ENCODE data around the gene SLAMF9. TPM values are rescaled to one million over a fixed set of nuclear protein-coding genes. Genes with fewer than 3 reads are reported as not detected.

Gene SLAMF9
- total RNA-seq, 1 experiment from 2014 or later: not detected

DNA sequence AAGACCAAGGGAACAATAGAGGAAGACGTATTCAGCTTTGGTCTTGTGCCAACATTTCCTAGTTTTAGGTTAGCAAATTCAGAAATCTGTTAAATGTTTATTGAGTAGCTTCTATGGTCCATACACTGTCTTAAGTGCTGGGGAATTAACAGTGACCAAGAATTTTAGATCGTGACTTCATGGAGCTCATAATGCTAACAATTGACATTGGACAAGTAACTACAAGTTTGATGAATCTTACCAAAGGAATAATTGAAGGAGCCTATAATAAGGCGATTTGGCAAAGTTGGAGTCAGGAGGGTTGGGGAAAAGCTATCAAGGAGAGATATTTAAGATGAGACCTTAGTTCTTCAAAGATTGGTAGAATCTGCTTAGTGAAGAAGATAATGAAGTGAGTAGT, 1.4 kb upstream of the SLAMF9 start:
- CTCF ChIA-PET: interaction anchor here (0.7 to 1.0 kb wide), 3 partner anchors 10 to 52 kb away, joined by 3 read pairs; partner anchors contain the start of gene IGSF9
- BruUV-seq (replicated peaks): no TSS peak

More for the DNA sequence above, 1.4 kb upstream of the SLAMF9 start:
- intact Hi-C loops (cut with micrococcal nuclease): no loop called here
- H3K9me3 ChIP-seq (ENCODE audit: control insufficient read depth in 1 of 2, insufficient read depth in 1 of 2, low read depth in 1 of 2, low read length in 2 of 2): no peaks in the 10 kb centered on the region
- ChIA-PET POLR2A (no interaction called here), RAD21 (ENCODE audit: low non-redundant PET in 1 of 2, low total read pairs in 2 of 2, uncharacterized antibody in 2 of 2, unreplicated experiment in 2 of 2) (interaction anchor here in 1 of 2 experiments (1.6 kb wide), 1 partner anchor 51 kb away, joined by 4 read pairs; no protein-coding TSS in a partner anchor)
- H3K27me3 ChIP-seq (ENCODE audit: insufficient read depth, low read length): peaks cover 10% of the 10 kb centered on the region
- H3K79me2 ChIP-seq (ENCODE audit: insufficient read depth, low read length): no peaks in the 10 kb centered on the region
- H3K27ac ChIP-seq (ENCODE audit: low read depth, low read length): no peak overlapping the region
- H4K20me1 ChIP-seq (ENCODE audit: insufficient read depth): no peaks in the 10 kb centered on the region
- DNase-seq (ENCODE audit: low read depth, low spot score) (no peak), ATAC-seq (no peak)
- no peak overlapping the region for H3K4me2 ChIP-seq (ENCODE audit: low read length)
- no peak overlapping the region for H2AFZ ChIP-seq (ENCODE audit: low read depth, low read length, poor library complexity, severe bottlenecking)
- no peak overlapping the region for H3K4me3 ChIP-seq (replicated peaks in 1 of 2; ENCODE audit: low read depth in 1 of 2, low read length in 2 of 2)
- H3K9ac ChIP-seq (ENCODE audit: low read length): no peak overlapping the region
- H3K36me3 ChIP-seq (ENCODE audit: control insufficient read depth in 1 of 2, insufficient read depth in 2 of 2, low read length in 2 of 2): no peaks in the 10 kb centered on the region
- no peaks in the 10 kb centered on the region for H3K9me2 ChIP-seq (ENCODE audit: insufficient read depth)
- peaks cover 6 to 14% of the 10 kb centered on the region in 2 experiments; a peak in 3 of 4 replicates for H3K4me1 ChIP-seq (ENCODE audit: control insufficient read depth in 1 of 2, insufficient read depth in 2 of 2, low read length in 2 of 2)
- TF ChIP-seq EGR1 (IDR thresholded peaks at IDR 0.05; ENCODE audit: low read depth) (no peak), ELF1 (IDR thresholded peaks at IDR 0.05; ENCODE audit: borderline replicate concordance, low read depth) (no peak), CBX3 (IDR thresholded peaks at IDR 0.05; ENCODE audit: low read depth) (no peak), RAD21 (IDR thresholded peaks at IDR 0.05; ENCODE audit: low read depth) (no peak), ZNF274 (IDR thresholded peaks at IDR 0.05; ENCODE audit: low read depth, low read length) (no peak), SRF (IDR thresholded peaks at IDR 0.05; ENCODE audit: low read depth) (no peak), MAX (IDR thresholded peaks at IDR 0.05) (no peak), CTCF (IDR thresholded peaks at IDR 0.05 in 2 of 3, conservative IDR thresholded peaks at IDR 0.05 in 1 of 3; ENCODE audit: borderline replicate concordance in 1 of 3, insufficient read depth in 1 of 3, low read depth in 2 of 3, low read length in 2 of 3) (no peak), SIN3A (IDR thresholded peaks at IDR 0.05; ENCODE audit: low read depth) (no peak), FOSL1 (IDR thresholded peaks at IDR 0.05; ENCODE audit: low read depth) (no peak), CEBPB (IDR thresholded peaks at IDR 0.05; ENCODE audit: low read depth) (no peak), POLR2AphosphoS5 (IDR thresholded peaks at IDR 0.05; ENCODE audit: low read depth, low read length) (no peak), EZH2phosphoT487 (IDR thresholded peaks at IDR 0.05; ENCODE audit: borderline replicate concordance) (no peak), YY1 (IDR thresholded peaks at IDR 0.05; ENCODE audit: extremely low read depth, insufficient replicate concordance, low read depth, low read length) (no peak)
- TF ChIP-seq, protein P1, sequence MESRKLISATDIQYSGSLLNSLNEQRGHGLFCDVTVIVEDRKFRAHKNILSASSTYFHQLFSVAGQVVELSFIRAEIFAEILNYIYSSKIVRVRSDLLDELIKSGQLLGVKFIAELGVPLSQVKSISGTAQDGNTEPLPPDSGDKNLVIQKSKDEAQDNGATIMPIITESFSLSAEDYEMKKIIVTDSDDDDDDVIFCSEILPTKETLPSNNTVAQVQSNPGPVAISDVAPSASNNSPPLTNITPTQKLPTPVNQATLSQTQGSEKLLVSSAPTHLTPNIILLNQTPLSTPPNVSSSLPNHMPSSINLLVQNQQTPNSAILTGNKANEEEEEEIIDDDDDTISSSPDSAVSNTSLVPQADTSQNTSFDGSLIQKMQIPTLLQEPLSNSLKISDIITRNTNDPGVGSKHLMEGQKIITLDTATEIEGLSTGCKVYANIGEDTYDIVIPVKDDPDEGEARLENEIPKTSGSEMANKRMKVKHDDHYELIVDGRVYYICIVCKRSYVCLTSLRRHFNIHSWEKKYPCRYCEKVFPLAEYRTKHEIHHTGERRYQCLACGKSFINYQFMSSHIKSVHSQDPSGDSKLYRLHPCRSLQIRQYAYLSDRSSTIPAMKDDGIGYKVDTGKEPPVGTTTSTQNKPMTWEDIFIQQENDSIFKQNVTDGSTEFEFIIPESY (IDR thresholded peaks at IDR 0.05; ENCODE audit: extremely low read depth, insufficient replicate concordance, low read length): no peak
- TF ChIP-seq, protein P2, sequence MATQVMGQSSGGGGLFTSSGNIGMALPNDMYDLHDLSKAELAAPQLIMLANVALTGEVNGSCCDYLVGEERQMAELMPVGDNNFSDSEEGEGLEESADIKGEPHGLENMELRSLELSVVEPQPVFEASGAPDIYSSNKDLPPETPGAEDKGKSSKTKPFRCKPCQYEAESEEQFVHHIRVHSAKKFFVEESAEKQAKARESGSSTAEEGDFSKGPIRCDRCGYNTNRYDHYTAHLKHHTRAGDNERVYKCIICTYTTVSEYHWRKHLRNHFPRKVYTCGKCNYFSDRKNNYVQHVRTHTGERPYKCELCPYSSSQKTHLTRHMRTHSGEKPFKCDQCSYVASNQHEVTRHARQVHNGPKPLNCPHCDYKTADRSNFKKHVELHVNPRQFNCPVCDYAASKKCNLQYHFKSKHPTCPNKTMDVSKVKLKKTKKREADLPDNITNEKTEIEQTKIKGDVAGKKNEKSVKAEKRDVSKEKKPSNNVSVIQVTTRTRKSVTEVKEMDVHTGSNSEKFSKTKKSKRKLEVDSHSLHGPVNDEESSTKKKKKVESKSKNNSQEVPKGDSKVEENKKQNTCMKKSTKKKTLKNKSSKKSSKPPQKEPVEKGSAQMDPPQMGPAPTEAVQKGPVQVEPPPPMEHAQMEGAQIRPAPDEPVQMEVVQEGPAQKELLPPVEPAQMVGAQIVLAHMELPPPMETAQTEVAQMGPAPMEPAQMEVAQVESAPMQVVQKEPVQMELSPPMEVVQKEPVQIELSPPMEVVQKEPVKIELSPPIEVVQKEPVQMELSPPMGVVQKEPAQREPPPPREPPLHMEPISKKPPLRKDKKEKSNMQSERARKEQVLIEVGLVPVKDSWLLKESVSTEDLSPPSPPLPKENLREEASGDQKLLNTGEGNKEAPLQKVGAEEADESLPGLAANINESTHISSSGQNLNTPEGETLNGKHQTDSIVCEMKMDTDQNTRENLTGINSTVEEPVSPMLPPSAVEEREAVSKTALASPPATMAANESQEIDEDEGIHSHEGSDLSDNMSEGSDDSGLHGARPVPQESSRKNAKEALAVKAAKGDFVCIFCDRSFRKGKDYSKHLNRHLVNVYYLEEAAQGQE (IDR thresholded peaks at IDR 0.05; ENCODE audit: low read depth): no peak
- TF ChIP-seq, protein P3, sequence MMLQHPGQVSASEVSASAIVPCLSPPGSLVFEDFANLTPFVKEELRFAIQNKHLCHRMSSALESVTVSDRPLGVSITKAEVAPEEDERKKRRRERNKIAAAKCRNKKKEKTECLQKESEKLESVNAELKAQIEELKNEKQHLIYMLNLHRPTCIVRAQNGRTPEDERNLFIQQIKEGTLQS (IDR thresholded peaks at IDR 0.05): no peak
